GM23248 (cell line): Measurements from ENCODE around the gene GRAMD1B.

Source experiments
- EZH2 ChIP-seq: fragments of 200-600 bp; sonication (generic); IDR thresholded peaks from 2 replicates; pipeline ENCODE4 v1.6.1; 2018; ENCODE audit warnings: antibody characterized with exemption, mild to moderate bottlenecking; ENCODE audit not compliant: insufficient read depth, poor library complexity, severe bottlenecking
- EZH2phosphoT487 ChIP-seq: fragments of 200-600 bp; sonication (generic); IDR thresholded peaks from 2 replicates; pipeline ENCODE4 v1.6.1; 2018; ENCODE audit warnings: antibody characterized with exemption, moderate library complexity, mild to moderate bottlenecking, low read depth; ENCODE audit not compliant: insufficient read depth

- TF ChIP-seq EZH2, result no peak
- TF ChIP-seq EZH2phosphoT487, result no peak
Observed at GRCh38 chr11:123416566-123416965, 13.5 kb upstream of the GRAMD1B start.
